IMR-90 (cell line): Measurements from ENCODE around the gene ANKFY1. TPM values are rescaled to one million over a fixed set of nuclear protein-coding genes. Genes with fewer than 3 reads are reported as not detected.
A peak's percentile ranks its signal among the peaks of the same experiment; 100 is the strongest.

Source experiments
- ATAC-seq: fragments of 200-7000 bp; cut with Tn5 transposase; 2 replicates; pipeline ENCODE4 v1.9.1; 2020; ENCODE audit warnings: low read depth, mild to moderate bottlenecking, moderate library complexity
- BruUV-seq: library from RNA; stranded (reverse); fragments of 400-500 nt; replicated peaks from 2 replicates; lab custom pipeline; 2021; lab: Mats Ljungman, UMichigan
- CTCF ChIA-PET: fragments of 300-600 bp; formaldehyde crosslinking; extraction: SDS; loops from one replicate; lab custom pipeline; 2021; ENCODE audit warnings: antibody characterized with exemption; lab: Yijun Ruan, JAX
- POLR2A ChIA-PET: fragments of 300-600 bp; sonication (Branson Sonifier 250); formaldehyde crosslinking; loops from one replicate; lab custom pipeline; 2022; ENCODE audit warnings: antibody characterized with exemption; ENCODE audit not compliant: unreplicated experiment; lab: Charles Lee
- DNase-seq: peaks from one replicate; pipeline ENCODE4 v3.0.0; 2013
- H2AFZ ChIP-seq: replicated peaks from 2 replicates; pipeline ENCODE3; 2013; ENCODE audit warnings: low read length, mild to moderate bottlenecking; ENCODE audit not compliant: poor library complexity
- H2AK5ac ChIP-seq: 2 replicates; pipeline ENCODE4 v1.6.1; 2013; ENCODE audit warnings: low read depth, low read length, inconsistent platforms
- H2AK9ac ChIP-seq: replicated peaks from 2 replicates; pipeline ENCODE3; 2013; ENCODE audit warnings: mild to moderate bottlenecking, low read depth, low read length, moderate library complexity; ENCODE audit not compliant: poor library complexity
- H2BK120ac ChIP-seq: 2 replicates; pipeline ENCODE4 v1.6.1; 2013; ENCODE audit warnings: low read depth, low read length, inconsistent platforms
- H2BK15ac ChIP-seq: 3 replicates; pipeline ENCODE4 v1.6.1; 2013; ENCODE audit warnings: low read depth, low read length, inconsistent platforms
- H2BK20ac ChIP-seq: 2 replicates; pipeline ENCODE4 v1.6.1; 2013; ENCODE audit warnings: low read depth, mild to moderate bottlenecking, inconsistent platforms, low read length, moderate library complexity
- H2BK5ac ChIP-seq: 2 replicates; pipeline ENCODE4 v1.6.1; 2013; ENCODE audit warnings: mild to moderate bottlenecking, low read depth, low read length, inconsistent platforms; ENCODE audit not compliant: poor library complexity, severe bottlenecking
- H3K14ac ChIP-seq: replicated peaks from 2 replicates; pipeline ENCODE4 v1.6.1; 2013; ENCODE audit warnings: low read depth, low read length, inconsistent platforms
- H3K18ac ChIP-seq: 2 replicates; pipeline ENCODE4 v1.6.1; 2013; ENCODE audit warnings: low read depth, low read length, control low read depth
- H3K23ac ChIP-seq: 2 replicates; pipeline ENCODE4 v1.6.1; 2013; ENCODE audit warnings: low read depth, low read length, inconsistent platforms
- H3K27ac ChIP-seq: 2 replicates; pipeline ENCODE4 v1.5.1; 2013; ENCODE audit warnings: mild to moderate bottlenecking, control low read depth, low read length; ENCODE audit not compliant: insufficient read depth
- H3K27me3 ChIP-seq: 2 replicates; pipeline ENCODE4 v1.6.1; 2013; ENCODE audit warnings: low read length; ENCODE audit not compliant: control insufficient read depth, insufficient read depth
- H3K36me3 ChIP-seq: 2 replicates; pipeline ENCODE4 v1.6.1; 2013; ENCODE audit warnings: low read length, mixed read lengths; ENCODE audit not compliant: control insufficient read depth, insufficient read depth
- H3K4ac ChIP-seq: 2 replicates; pipeline ENCODE4 v1.6.1; 2013; ENCODE audit warnings: low read depth, low read length, inconsistent platforms
- H3K4me1 ChIP-seq: 2 replicates; pipeline ENCODE4 v1.6.1; 2013; ENCODE audit warnings: low read length, mixed read lengths; ENCODE audit not compliant: control insufficient read depth, insufficient read depth
- H3K4me2 ChIP-seq: 2 replicates; pipeline ENCODE4 v1.6.1; 2013; ENCODE audit warnings: low read depth, mild to moderate bottlenecking, control low read depth, low read length, moderate library complexity
- H3K4me3 ChIP-seq: 2 replicates; pipeline ENCODE4 v1.5.1; 2013; ENCODE audit warnings: low read depth, mild to moderate bottlenecking, control low read depth, low read length, moderate library complexity; ENCODE audit not compliant: insufficient read depth
- H3K56ac ChIP-seq: 2 replicates; pipeline ENCODE4 v1.6.1; 2013; ENCODE audit warnings: low read length, inconsistent platforms; ENCODE audit not compliant: insufficient read depth; ENCODE audit errors: extremely low read depth
- H3K79me1 ChIP-seq, 2 experiments: 2 replicates each; pipeline ENCODE4 v1.6.1; 2013; ENCODE audit warnings: low read length in 2 of 2, inconsistent platforms in 1 of 2, low read depth in 1 of 2
- H3K9ac ChIP-seq: 2 replicates; pipeline ENCODE4 v1.6.1; 2013; ENCODE audit warnings: low read depth, low read length, control low read depth
- H3K9me1 ChIP-seq: 2 replicates; pipeline ENCODE4 v1.6.1; 2013; ENCODE audit warnings: low read length, inconsistent platforms; ENCODE audit not compliant: insufficient read depth
- H3K9me3 ChIP-seq: 2 replicates; pipeline ENCODE4 v1.6.1; 2013; ENCODE audit warnings: low read length; ENCODE audit not compliant: control insufficient read depth, insufficient read depth
- H4K20me1 ChIP-seq: 2 replicates; pipeline ENCODE4 v1.6.1; 2013; ENCODE audit warnings: low read length, inconsistent platforms; ENCODE audit not compliant: insufficient read depth
- H4K5ac ChIP-seq: 2 replicates; pipeline ENCODE4 v1.6.1; 2013; ENCODE audit warnings: mild to moderate bottlenecking, low read depth, low read length, control low read depth
- H4K8ac ChIP-seq, 2 experiments: 2 replicates each; pipeline ENCODE4 v1.6.1; 2013; ENCODE audit warnings: low read depth in 2 of 2, low read length in 2 of 2, control low read depth in 1 of 2, inconsistent platforms in 1 of 2
- H4K91ac ChIP-seq: 2 replicates; pipeline ENCODE4 v1.6.1; 2013; ENCODE audit warnings: low read depth, low read length, inconsistent platforms; ENCODE audit not compliant: insufficient read depth
- FOS ChIP-seq: fragments of 150-350 bp; IDR thresholded peaks from 2 replicates; pipeline ENCODE4 v1.6.1; 2016; ENCODE audit warnings: low read depth, low read length
- MAZ ChIP-seq: IDR thresholded peaks from 2 replicates; pipeline ENCODE4 v1.6.1; 2012; ENCODE audit warnings: low read depth, mild to moderate bottlenecking, low read length, improper control_type of control experiment, moderate library complexity, borderline replicate concordance
- POLR2A ChIP-seq: IDR thresholded peaks from 2 replicates; pipeline ENCODE4 v1.6.1; 2012; ENCODE audit warnings: mild to moderate bottlenecking, low read depth, low read length
- RAD21 ChIP-seq: IDR thresholded peaks from 2 replicates; pipeline ENCODE4 v1.6.1; 2012; ENCODE audit warnings: low read length, improper control_type of control experiment
- WGBS, 2 experiments: methylation state at CpG; one replicate each; pipeline versions ENCODE4 v1.1.5 to v1.1.7; 2013; ENCODE audit warnings: missing lambda C conversion rate in 2 of 2; ENCODE audit not compliant: insufficient read length in 1 of 2; ENCODE audit errors: extremely low coverage in 2 of 2; 5-methylcytosine and 5-hydroxymethylcytosine counted together
- dilution Hi-C: fragments of 300-500 bp; cut with HindIII; formaldehyde crosslinking; loops from one replicate; pipeline ENCODE4 v1.14.3; 2018; ENCODE audit warnings: low sequenced_read_pairs; ENCODE audit not compliant: unreplicated experiment
- in situ Hi-C: fragments of 300-500 bp; cut with MboI; formaldehyde crosslinking; loops from 3 replicates; pipeline ENCODE4 v1.14.3; 2019; ENCODE audit warnings: low sequenced_read_pairs, inconsistent platforms, mixed read lengths
- intact Hi-C: fragments of 100-400 bp; cut with micrococcal nuclease; formaldehyde crosslinking; loops from 2 replicates; pipeline ENCODE4 v1.10.0; 2022
- polyA plus RNA-seq, 3 experiments: library from polyadenylated mRNA; depleted of rRNA; stranded (reverse); fragments of >200 nt; gene quantifications; 2 replicates each; pipeline ENCODE4 v1.2.3, GENCODE V29; 2012; ENCODE audit warnings: low replicate concordance in 1 of 3
- total RNA-seq: library from RNA; depleted of rRNA; stranded (reverse); fragments of >200 nt; gene quantifications from 2 replicates; pipeline ENCODE4 v1.2.3, GENCODE V29; 2012
- TF ChIP-seq, protein P1 (sequence below): fragments of 150-350 bp; IDR thresholded peaks from 2 replicates; pipeline ENCODE4 v1.6.1; 2016; ENCODE audit warnings: low read depth, mild to moderate bottlenecking, low read length, moderate library complexity, borderline replicate concordance

The ANKFY1 gene
- total and polyA plus RNA-seq, 2 of the 4 experiments (the other 2 are of a cell fraction) = 32.3 to 48.9 TPM

- no peak for TF ChIP-seq RAD21
- TF ChIP-seq MAZ = no peak
These were observed 101.5 kb downstream of the ANKFY1 start (continued) for GRCh38 chr17:4162321-4162720.

DNA sequence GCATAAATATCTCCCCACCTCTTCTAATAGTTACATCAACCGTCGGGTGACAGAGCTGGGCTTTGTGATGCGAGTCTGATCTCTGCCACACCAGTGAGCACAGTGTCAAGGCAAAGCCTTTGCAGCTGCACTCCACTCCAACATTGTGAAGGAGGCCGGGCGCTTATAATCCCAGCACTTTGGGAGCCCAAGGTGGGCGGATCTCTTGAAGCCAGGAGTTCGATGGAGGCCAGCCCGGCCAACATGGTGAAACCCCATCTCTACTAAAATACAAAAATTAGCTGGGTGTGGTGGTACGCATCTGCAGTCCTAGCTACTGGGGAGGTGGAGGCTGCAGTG is 101.8 kb downstream of the ANKFY1 start:
- H2AFZ ChIP-seq = no peak overlapping the region
- peaks cover 19% of the 10 kb centered on the region for H3K36me3 ChIP-seq
- WGBS, 2 experiments = 90% methylated on average over 2 of the region's 9 CpGs; no CpG with 5 or more reads in 1 of the 2 experiments
- H2AK9ac ChIP-seq = peak overlapping the region; percentile 92
- peaks cover 17% of the 10 kb centered on the region for H3K4me1 ChIP-seq
- H3K9me1 ChIP-seq = peaks cover 31% of the 10 kb centered on the region
- H3K14ac ChIP-seq = peak overlapping the region; percentile 68
- TF ChIP-seq POLR2A = no peak
- no peak for TF ChIP-seq RAD21
- TF ChIP-seq FOS = no peak
- no peak for TF ChIP-seq MAZ
- TF ChIP-seq, protein P1, sequence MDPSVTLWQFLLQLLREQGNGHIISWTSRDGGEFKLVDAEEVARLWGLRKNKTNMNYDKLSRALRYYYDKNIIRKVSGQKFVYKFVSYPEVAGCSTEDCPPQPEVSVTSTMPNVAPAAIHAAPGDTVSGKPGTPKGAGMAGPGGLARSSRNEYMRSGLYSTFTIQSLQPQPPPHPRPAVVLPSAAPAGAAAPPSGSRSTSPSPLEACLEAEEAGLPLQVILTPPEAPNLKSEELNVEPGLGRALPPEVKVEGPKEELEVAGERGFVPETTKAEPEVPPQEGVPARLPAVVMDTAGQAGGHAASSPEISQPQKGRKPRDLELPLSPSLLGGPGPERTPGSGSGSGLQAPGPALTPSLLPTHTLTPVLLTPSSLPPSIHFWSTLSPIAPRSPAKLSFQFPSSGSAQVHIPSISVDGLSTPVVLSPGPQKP = no peak
- peak overlapping the region; percentile 54 to 87; a peak in 3 of 4 replicates for H4K8ac ChIP-seq
- 0 out of 2 replicates have a peak overlapping the region, but pooled peaks have one; percentile 38 for H3K18ac ChIP-seq
- in situ Hi-C loops = no loop called here
- peak overlapping the region; percentile 63; the same call in 1 of the 2 replicates for H3K56ac ChIP-seq
- dilution Hi-C loops = no loop called here
- no peaks in the 10 kb centered on the region for H3K27me3 ChIP-seq
- H3K4ac ChIP-seq = peak overlapping the region; percentile 96
- H2BK20ac ChIP-seq = peak overlapping the region; percentile 93
- peak overlapping the region; percentile 91 for H2AK5ac ChIP-seq
- H2BK15ac ChIP-seq = peak overlapping the region; percentile 43; the same call in 2 of the 3 replicates
- BruUV-seq = no TSS peak
- peak; percentile 3; the same call in 1 of the 2 replicates for ATAC-seq
- POLR2A ChIA-PET = interaction anchor here (0.5 kb wide), 1 partner anchor 31 kb away, joined by 7 read pairs; no protein-coding TSS in a partner anchor
- peak overlapping the region; percentile 85 for H2BK120ac ChIP-seq
- peaks cover 0 to 13% of the 10 kb centered on the region in 2 experiments; a peak in 1 of 4 replicates for H3K79me1 ChIP-seq
- H3K27ac ChIP-seq = peak overlapping the region; percentile 50; the same call in 1 of the 2 replicates
- peak overlapping the region; percentile 16; the same call in 1 of the 2 replicates for H4K5ac ChIP-seq
- peak overlapping the region; percentile 77; the same call in 1 of the 2 replicates for H3K23ac ChIP-seq
- H3K9me3 ChIP-seq = no peaks in the 10 kb centered on the region
- no peak overlapping the region for H3K4me3 ChIP-seq
- CTCF ChIA-PET = interaction anchor here (2.2 kb wide), 1 partner anchor 38 kb away, joined by 5 read pairs; no protein-coding TSS in a partner anchor
- H3K9ac ChIP-seq = no peak overlapping the region
- intact Hi-C loops = no loop called here
- DNase-seq = no peak
- peak overlapping the region; percentile 65 for H2BK5ac ChIP-seq
- peaks cover 5% of the 10 kb centered on the region for H4K20me1 ChIP-seq
- H3K4me2 ChIP-seq = no peak overlapping the region
- H4K91ac ChIP-seq = peak overlapping the region; percentile 91
